Dedifferentiated amniotic fluid mesenchymal stem cell (primary cell): ENCODE data around the gene SASH3.
A peak's percentile ranks its signal among the peaks of the same experiment; 100 is the strongest.
"Not testable (repeated sequence)": the region's sequence is repeated elsewhere in the genome, so short reads cannot be mapped to it uniquely, and the experiment has no call there.

Source experiments
- DNase-seq: peaks from one replicate; pipeline ENCODE4 v3.0.0-alpha.2; 2016; ENCODE audit errors: extremely low spot score

Gene SASH3

GRCh38 chrX:129779747-129780146 is at the start of gene SASH3:
Gene SASH3, plus strand, starts transcription at chrX:129779949. Its CDS starts 149 bp downstream, at chrX:129780098.
- no peak for DNase-seq

GRCh38 chrX:129731228-129731627 is 48.5 kb upstream of the SASH3 start:
- DNase-seq = no peak

GRCh38 chrX:129732857-129733256 is 46.9 kb upstream of the SASH3 start:
- no peak for DNase-seq

GRCh38 chrX:129733335-129733734 is 46.4 kb upstream of the SASH3 start:
- DNase-seq = no peak

- no peak for DNase-seq
Observed at GRCh38 chrX:129736491-129736890, 43.3 kb upstream of the SASH3 start.

GRCh38 chrX:129737916-129738315 is 41.8 kb upstream of the SASH3 start:
- DNase-seq = peak; percentile 36

- DNase-seq = peak; percentile 48
Observed at GRCh38 chrX:129738466-129739308, 41.1 kb upstream of the SASH3 start, which contains the start of gene XPNPEP2. Gene XPNPEP2, plus strand, starts transcription at chrX:129738979. Its CDS starts 235 bp downstream, at chrX:129739214.

GRCh38 chrX:129739578-129739977 is 40.2 kb upstream of the SASH3 start:
- DNase-seq = no peak

GRCh38 chrX:129741880-129742758 is 37.6 kb upstream of the SASH3 start:
- no peak for DNase-seq

- DNase-seq = not testable (repeated sequence)
Observed at GRCh38 chrX:129742759-129743152, 37.0 kb upstream of the SASH3 start.

- DNase-seq = no peak
Observed at GRCh38 chrX:129743821-129744220, 35.9 kb upstream of the SASH3 start.

GRCh38 chrX:129744861-129745321 is 34.9 kb upstream of the SASH3 start:
- DNase-seq = no peak

GRCh38 chrX:129746557-129747470 is 32.9 kb upstream of the SASH3 start:
- DNase-seq = no peak

- no peak for DNase-seq
Observed at GRCh38 chrX:129747533-129747932, 32.2 kb upstream of the SASH3 start.

- DNase-seq = peak; percentile 63
Observed at GRCh38 chrX:129748305-129748704, 31.4 kb upstream of the SASH3 start.

- DNase-seq = no peak
Observed at GRCh38 chrX:129749069-129749468, 30.7 kb upstream of the SASH3 start.

- DNase-seq = no peak
Observed at GRCh38 chrX:129750971-129751370, 28.8 kb upstream of the SASH3 start.

- DNase-seq = no peak
Observed at GRCh38 chrX:129754056-129755024, 25.4 kb upstream of the SASH3 start.

GRCh38 chrX:129755779-129756650 is 23.7 kb upstream of the SASH3 start:
- no peak for DNase-seq
